Measurements from ENCODE around the gene GPR42.

GPR42 gene

DNA sequence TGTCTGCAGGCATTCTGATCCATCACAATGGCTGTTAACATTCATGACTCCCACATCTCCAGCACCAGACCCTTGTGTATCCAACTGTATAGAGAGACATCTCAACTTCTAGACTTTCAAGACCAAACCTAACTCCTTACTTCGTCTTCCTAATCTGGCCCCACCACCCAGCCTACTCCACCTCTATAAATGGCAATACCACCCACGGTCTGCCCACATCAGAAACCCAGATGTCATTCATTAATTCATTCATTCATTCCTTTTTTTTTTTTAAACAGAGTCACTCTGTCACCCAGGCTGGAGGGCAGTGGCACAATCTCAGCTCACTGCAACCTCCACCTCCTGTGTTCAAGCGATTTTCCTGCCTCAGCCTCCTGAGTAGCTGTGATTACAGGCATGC is 10.4 kb downstream of the GPR42 start:
- TF ChIP-seq NFIC (IDR thresholded peaks at IDR 0.05) (no peak), TAF1 (IDR thresholded peaks at IDR 0.05; ENCODE audit: low read depth) (no peak), EP300 (IDR thresholded peaks at IDR 0.05; ENCODE audit: borderline replicate concordance) (no peak), EGR1 (IDR thresholded peaks at IDR 0.05) (no peak), CEBPB (IDR thresholded peaks at IDR 0.05) (no peak), ZBTB7A (IDR thresholded peaks at IDR 0.05; ENCODE audit: low read depth) (no peak), YY1 (IDR thresholded peaks at IDR 0.05; ENCODE audit: low read depth) (no peak), CREB1 (IDR thresholded peaks at IDR 0.05; ENCODE audit: low read depth) (no peak), TCF12 (IDR thresholded peaks at IDR 0.05; ENCODE audit: low read depth) (no peak), MAX (IDR thresholded peaks at IDR 0.05) (no peak), TEAD4 (IDR thresholded peaks at IDR 0.05) (no peak)
- TF ChIP-seq, protein P1, sequence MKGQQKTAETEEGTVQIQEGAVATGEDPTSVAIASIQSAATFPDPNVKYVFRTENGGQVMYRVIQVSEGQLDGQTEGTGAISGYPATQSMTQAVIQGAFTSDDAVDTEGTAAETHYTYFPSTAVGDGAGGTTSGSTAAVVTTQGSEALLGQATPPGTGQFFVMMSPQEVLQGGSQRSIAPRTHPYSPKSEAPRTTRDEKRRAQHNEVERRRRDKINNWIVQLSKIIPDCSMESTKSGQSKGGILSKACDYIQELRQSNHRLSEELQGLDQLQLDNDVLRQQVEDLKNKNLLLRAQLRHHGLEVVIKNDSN (IDR thresholded peaks at IDR 0.05): no peak
- TF ChIP-seq, protein P2, sequence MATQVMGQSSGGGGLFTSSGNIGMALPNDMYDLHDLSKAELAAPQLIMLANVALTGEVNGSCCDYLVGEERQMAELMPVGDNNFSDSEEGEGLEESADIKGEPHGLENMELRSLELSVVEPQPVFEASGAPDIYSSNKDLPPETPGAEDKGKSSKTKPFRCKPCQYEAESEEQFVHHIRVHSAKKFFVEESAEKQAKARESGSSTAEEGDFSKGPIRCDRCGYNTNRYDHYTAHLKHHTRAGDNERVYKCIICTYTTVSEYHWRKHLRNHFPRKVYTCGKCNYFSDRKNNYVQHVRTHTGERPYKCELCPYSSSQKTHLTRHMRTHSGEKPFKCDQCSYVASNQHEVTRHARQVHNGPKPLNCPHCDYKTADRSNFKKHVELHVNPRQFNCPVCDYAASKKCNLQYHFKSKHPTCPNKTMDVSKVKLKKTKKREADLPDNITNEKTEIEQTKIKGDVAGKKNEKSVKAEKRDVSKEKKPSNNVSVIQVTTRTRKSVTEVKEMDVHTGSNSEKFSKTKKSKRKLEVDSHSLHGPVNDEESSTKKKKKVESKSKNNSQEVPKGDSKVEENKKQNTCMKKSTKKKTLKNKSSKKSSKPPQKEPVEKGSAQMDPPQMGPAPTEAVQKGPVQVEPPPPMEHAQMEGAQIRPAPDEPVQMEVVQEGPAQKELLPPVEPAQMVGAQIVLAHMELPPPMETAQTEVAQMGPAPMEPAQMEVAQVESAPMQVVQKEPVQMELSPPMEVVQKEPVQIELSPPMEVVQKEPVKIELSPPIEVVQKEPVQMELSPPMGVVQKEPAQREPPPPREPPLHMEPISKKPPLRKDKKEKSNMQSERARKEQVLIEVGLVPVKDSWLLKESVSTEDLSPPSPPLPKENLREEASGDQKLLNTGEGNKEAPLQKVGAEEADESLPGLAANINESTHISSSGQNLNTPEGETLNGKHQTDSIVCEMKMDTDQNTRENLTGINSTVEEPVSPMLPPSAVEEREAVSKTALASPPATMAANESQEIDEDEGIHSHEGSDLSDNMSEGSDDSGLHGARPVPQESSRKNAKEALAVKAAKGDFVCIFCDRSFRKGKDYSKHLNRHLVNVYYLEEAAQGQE (IDR thresholded peaks at IDR 0.05; ENCODE audit: low read depth): no peak

DNA sequence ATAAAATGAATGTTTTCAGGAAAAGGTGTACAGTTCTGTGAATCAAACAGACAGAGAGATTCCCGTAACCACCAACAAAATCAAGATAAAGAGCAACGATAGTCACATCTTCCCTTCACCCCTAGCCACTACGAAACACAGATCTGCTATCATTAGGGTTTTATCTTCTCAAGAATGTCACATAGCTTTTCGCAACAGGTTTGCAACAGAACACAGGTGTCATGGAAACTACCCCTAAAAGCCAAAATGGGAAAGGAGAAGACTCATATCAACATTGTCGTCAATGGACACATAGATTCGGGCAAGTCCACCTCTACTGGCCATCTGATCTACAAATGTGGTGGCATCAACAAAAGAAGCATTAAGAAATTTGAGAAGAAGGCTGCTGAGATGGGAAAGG is 11.1 kb downstream of the GPR42 start:
- no peak for TF ChIP-seq MAX (IDR thresholded peaks at IDR 0.05)
- TF ChIP-seq YY1 (IDR thresholded peaks at IDR 0.05; ENCODE audit: low read depth): no peak
- TF ChIP-seq CEBPB (IDR thresholded peaks at IDR 0.05): no peak
- TF ChIP-seq, protein P1 (IDR thresholded peaks at IDR 0.05): no peak
- no peak for TF ChIP-seq EGR1 (IDR thresholded peaks at IDR 0.05)
- TF ChIP-seq TCF12 (IDR thresholded peaks at IDR 0.05; ENCODE audit: low read depth): no peak
- no peak for TF ChIP-seq EP300 (IDR thresholded peaks at IDR 0.05; ENCODE audit: borderline replicate concordance)
- TF ChIP-seq CREB1 (IDR thresholded peaks at IDR 0.05; ENCODE audit: low read depth): no peak
- TF ChIP-seq, protein P2 (IDR thresholded peaks at IDR 0.05; ENCODE audit: low read depth): no peak
- no peak for TF ChIP-seq ZBTB7A (IDR thresholded peaks at IDR 0.05; ENCODE audit: low read depth)
- TF ChIP-seq TAF1 (IDR thresholded peaks at IDR 0.05; ENCODE audit: low read depth): no peak
- no peak for TF ChIP-seq NFIC (IDR thresholded peaks at IDR 0.05)
- TF ChIP-seq FOXM1 (IDR thresholded peaks at IDR 0.05; ENCODE audit: borderline replicate concordance, low read depth): no peak
- no peak for TF ChIP-seq RAD21 (IDR thresholded peaks at IDR 0.05; ENCODE audit: low read depth)
- TF ChIP-seq TEAD4 (IDR thresholded peaks at IDR 0.05): no peak

DNA sequence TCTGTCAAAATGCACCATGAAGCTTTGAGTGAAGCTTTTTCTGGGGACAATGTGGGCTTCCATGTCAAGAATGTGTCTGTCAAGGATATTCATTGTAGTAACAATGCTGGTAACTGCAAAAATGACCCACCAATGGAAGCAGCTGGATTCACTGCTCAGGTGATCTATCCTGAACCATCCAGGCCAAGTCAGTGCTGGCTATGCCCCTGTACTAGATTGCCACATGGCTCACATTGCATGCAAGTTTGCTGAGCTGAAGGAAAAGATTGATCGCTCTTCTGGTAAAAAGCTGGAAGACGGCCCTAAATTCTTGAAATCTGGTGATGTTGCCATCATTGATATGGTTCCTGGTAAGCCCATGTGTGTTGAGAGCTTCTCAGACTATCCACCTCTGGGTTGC is 12.7 kb downstream of the GPR42 start:
- TF ChIP-seq EGR1 (IDR thresholded peaks at IDR 0.05): no peak
- TF ChIP-seq TCF12 (IDR thresholded peaks at IDR 0.05; ENCODE audit: low read depth): no peak
- no peak for TF ChIP-seq TAF1 (IDR thresholded peaks at IDR 0.05; ENCODE audit: low read depth)
- no peak for TF ChIP-seq YY1 (IDR thresholded peaks at IDR 0.05; ENCODE audit: low read depth)
- no peak for TF ChIP-seq EP300 (IDR thresholded peaks at IDR 0.05; ENCODE audit: borderline replicate concordance)
- TF ChIP-seq RAD21 (IDR thresholded peaks at IDR 0.05; ENCODE audit: low read depth): no peak
- no peak for TF ChIP-seq CEBPB (IDR thresholded peaks at IDR 0.05)
- TF ChIP-seq, protein P1 (IDR thresholded peaks at IDR 0.05): no peak
- no peak for TF ChIP-seq CREB1 (IDR thresholded peaks at IDR 0.05; ENCODE audit: low read depth)
- no peak for TF ChIP-seq FOXM1 (IDR thresholded peaks at IDR 0.05; ENCODE audit: borderline replicate concordance, low read depth)
- TF ChIP-seq MAX (IDR thresholded peaks at IDR 0.05): no peak
- TF ChIP-seq, protein P2 (IDR thresholded peaks at IDR 0.05; ENCODE audit: low read depth): no peak

All from Ishikawa (cell line).